GM19193 (cell line): ENCODE measurements around the gene CLEC3B.

Experiments
- POLR2A ChIP-seq: IDR thresholded peaks from 4 replicates; pipeline ENCODE4 v1.6.1; 2011; ENCODE audit not compliant: insufficient read depth, insufficient read length; ENCODE audit errors: extremely low read depth

Gene CLEC3B, protein sequence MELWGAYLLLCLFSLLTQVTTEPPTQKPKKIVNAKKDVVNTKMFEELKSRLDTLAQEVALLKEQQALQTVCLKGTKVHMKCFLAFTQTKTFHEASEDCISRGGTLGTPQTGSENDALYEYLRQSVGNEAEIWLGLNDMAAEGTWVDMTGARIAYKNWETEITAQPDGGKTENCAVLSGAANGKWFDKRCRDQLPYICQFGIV

DNA sequence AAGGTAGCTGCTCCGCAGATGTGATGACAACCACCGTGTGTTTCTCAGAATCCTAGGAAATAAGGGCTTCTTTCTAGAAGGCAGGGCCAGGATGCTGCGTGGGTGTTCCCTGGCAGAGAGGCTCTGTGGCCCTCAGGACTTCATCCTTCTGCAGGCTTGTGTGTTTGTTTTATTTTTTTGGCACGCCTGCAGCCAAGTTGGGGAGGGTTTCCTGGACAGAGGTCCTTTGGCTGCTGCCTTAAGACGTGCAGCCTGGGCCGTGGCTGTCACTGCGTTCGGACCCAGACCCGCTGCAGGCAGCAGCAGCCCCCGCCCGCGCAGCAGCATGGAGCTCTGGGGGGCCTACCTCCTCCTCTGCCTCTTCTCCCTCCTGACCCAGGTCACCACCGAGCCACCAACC lies at the start of gene CLEC3B:
TSS of gene CLEC3B (plus strand) at position 266 of the 400 bp plus-strand sequence. CDS start at position 326, 60 bp downstream.
- TF ChIP-seq POLR2A = no peak

- no peak for TF ChIP-seq POLR2A
Observed at GRCh38 chr3:44981220-44981619, 44.9 kb upstream of the CLEC3B start.

GRCh38 chr3:44981751-44982150 lies 44.4 kb upstream of the CLEC3B start:
- TF ChIP-seq POLR2A = no peak

GRCh38 chr3:44982817-44983216 lies 43.3 kb upstream of the CLEC3B start:
- no peak for TF ChIP-seq POLR2A

GRCh38 chr3:44983484-44983941 lies 42.6 kb upstream of the CLEC3B start:
- no peak for TF ChIP-seq POLR2A

- TF ChIP-seq POLR2A = no peak
Observed at GRCh38 chr3:44984335-44984734, 41.8 kb upstream of the CLEC3B start.

DNA sequence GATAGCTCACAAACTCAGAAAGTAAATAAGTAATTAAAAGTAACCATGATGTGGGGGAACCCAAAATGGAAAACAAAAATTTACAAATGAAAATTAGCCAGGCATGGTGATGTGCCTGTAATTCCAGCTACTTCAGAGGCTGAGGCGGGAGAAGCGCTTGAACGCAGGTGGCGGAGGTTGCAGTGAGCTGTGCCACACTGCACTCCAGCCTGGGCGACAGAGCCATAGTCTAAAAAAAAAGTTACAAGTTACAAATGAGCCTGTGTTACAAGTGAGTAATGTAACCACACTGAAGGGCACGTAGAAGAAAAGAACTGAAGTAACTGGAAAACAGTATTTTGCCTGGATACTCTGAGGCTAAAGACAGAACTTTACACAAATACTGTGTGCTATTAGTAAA lies 38.8 kb upstream of the CLEC3B start:
- no peak for TF ChIP-seq POLR2A

- TF ChIP-seq POLR2A = no peak
Observed at GRCh38 chr3:44988073-44988472, 38.0 kb upstream of the CLEC3B start.

DNA sequence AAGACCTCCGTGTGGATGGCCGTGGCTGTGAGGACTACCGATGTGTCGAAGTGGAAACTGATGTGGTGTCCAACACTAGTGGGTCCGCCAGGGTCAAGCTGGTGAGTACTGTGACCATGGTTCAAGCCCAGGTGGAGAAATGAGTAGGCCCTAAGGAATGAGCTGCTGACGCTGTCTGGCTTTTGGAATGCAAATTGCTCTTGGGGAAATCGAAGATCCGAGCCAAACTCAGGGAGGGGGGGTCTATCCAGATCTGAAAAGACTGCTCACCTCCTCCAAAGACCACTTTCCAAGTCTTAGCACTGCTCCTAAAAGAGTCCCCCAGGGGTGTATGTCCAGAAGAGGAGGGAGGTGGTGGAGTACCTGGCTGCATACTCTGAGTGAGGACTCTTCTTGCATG lies 37.0 kb upstream of the CLEC3B start:
- no peak for TF ChIP-seq POLR2A

DNA sequence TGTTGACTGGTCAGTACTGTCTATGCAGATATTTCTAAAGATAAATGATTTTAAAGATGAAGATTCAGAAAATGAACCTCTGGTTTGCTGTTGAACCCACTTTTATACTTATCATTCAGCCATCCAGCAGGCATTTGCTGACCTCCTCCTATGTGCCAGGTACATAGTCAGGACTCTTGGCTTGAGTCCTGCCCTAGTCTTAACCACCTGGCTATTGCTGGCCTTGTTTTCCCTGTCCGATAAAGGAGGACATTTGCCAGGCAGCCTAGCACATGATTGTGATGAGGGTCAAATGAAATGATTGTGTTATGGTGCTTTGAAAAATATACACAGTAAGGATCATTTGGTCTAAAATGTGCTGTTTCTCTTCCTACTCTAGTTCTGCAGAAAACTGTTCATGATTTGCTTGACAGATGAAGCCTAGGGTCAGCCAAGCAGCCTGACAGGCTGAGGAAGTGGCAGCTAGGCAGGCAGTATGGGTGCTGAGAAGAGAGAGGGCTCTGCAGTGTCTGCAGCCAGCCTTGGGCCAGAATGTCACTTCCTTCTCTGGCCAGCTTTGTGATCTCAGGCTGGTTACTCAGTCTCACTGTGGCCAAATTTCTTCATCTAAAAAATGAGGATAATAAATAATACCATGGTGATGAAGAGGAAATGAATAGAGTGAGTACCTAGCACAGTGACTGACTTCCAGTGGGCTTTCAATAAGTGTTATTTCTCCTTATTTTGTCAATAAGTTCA lies 36.3 kb upstream of the CLEC3B start:
- TF ChIP-seq POLR2A = no peak

- TF ChIP-seq POLR2A = no peak
Observed at GRCh38 chr3:44991326-44991725, 34.8 kb upstream of the CLEC3B start.

DNA sequence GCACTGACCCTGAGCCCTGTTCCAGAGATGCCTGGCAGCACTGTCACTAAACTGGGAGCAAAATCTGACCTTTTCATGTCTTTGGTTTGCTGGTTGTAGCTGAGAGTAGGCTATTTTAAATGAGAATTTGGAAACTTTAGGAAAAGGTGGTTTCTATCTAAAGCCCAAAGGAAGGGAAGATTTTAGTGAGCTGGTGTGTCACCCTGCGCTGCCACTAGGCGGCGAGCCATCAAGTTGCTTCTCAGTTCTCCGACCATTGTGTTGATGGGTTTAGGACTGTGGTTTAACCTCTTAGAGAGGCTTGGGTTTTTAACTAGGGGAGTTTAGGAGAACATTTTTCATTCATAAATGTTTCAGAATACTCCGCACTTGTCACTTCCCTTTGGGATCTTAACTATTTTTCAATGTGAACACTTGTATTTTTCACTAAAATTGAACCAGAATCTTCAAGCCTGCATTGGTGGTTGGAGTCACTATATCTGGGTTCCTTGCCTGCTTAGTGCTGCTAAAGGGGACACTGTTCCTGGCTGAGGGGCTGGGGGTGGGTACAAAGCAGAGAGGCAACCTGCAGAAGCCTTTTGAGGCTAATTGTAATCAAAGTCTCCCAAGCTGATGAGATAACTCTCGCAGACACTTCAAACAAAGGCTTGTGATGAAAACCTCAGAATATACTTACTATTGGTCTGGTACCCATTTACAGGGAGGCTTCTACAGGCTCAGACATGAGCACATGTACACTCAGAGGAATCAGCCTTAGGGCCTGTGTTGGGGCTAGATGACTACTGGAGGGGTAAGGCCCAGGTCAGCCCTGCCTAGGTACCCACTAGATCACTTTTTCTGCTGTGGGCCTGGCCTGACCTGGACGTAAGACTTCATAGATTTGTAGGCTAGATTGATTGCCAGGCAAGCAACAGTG lies 33.3 kb upstream of the CLEC3B start:
- no peak for TF ChIP-seq POLR2A

DNA sequence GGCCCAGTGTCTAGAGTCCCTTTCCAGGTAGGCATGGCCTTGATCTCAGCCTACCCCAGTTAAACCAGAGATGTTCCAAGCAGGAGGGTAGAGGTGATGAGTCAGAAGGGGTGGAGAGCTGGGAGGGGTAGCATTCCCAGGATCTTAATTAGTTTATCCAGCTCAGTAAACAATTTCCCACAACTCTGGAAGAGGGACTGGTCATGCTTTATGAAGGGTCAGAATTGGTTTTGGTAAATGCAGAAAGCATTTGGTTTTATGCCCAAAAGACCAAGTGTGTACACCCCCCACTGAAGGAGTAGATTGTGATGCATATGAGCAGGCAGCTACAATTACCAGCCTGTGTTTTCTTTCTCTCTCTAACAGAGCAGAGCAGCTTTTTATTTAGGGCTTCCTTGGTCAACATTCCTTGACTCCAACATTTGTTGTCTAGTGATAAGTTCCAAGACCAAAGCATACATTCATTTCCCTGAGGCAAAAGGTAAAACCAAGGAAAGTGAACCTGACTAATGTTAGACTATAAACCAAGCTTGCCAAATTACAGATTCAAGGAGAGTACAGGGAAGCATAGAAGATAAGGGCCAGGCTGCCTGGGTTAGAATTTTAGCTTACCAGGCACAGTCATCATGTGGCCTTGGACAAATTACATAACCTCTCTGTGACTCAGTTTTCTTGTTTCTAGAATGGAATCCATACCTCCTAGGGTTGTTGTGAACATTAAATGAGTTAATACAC lies 32.5 kb upstream of the CLEC3B start:
- TF ChIP-seq POLR2A = no peak

- TF ChIP-seq POLR2A = no peak
Observed at GRCh38 chr3:44995142-44995770, 30.8 kb upstream of the CLEC3B start.
